SIG-M5 treated with dmso at 0.1 percent for 504 hours (cell line): ENCODE measurements around the gene CPB2.

Experiments
- DNase-seq: peaks from one replicate; lab custom pipeline; 2025; ENCODE audit not compliant: unreplicated experiment; lab: John Stamatoyannopoulos, UW

CPB2 gene

GRCh38 chr13:46101002-46101401 lies 3.8 kb downstream of the CPB2 start:
- no peak for DNase-seq

- peak; percentile 89 for DNase-seq
Observed at GRCh38 chr13:46100191-46100815, 4.5 kb downstream of the CPB2 start.

- no peak for DNase-seq
Observed at GRCh38 chr13:46097663-46098062, 7.2 kb downstream of the CPB2 start.

GRCh38 chr13:46097015-46097414 lies 7.8 kb downstream of the CPB2 start:
- DNase-seq: no peak

GRCh38 chr13:46094478-46094877 lies 10.4 kb downstream of the CPB2 start:
- DNase-seq: no peak

GRCh38 chr13:46088821-46089562 lies 15.8 kb downstream of the CPB2 start:
- DNase-seq: no peak

GRCh38 chr13:46087481-46087880 lies 17.4 kb downstream of the CPB2 start:
- DNase-seq: no peak

- DNase-seq: no peak
Observed at GRCh38 chr13:46086985-46087384, 17.8 kb downstream of the CPB2 start.

- no peak for DNase-seq
Observed at GRCh38 chr13:46086421-46086922, 18.4 kb downstream of the CPB2 start.

- DNase-seq: no peak
Observed at GRCh38 chr13:46085737-46086136, 19.1 kb downstream of the CPB2 start.

- no peak for DNase-seq
Observed at GRCh38 chr13:46082324-46082723, 22.5 kb downstream of the CPB2 start.

GRCh38 chr13:46079770-46080169 lies 25.1 kb downstream of the CPB2 start:
- DNase-seq: no peak

GRCh38 chr13:46077265-46077664 lies 27.6 kb downstream of the CPB2 start:
- DNase-seq: peak; percentile 5

- DNase-seq: no peak
Observed at GRCh38 chr13:46076827-46077226, 28.0 kb downstream of the CPB2 start.

- no peak for DNase-seq
Observed at GRCh38 chr13:46075811-46076210, 29.0 kb downstream of the CPB2 start.

- peak; percentile 11 for DNase-seq
Observed at GRCh38 chr13:46071590-46072249, 33.1 kb downstream of the CPB2 start.

- DNase-seq: no peak
Observed at GRCh38 chr13:46063292-46063691, 41.5 kb downstream of the CPB2 start.

GRCh38 chr13:46062185-46062584 lies 42.6 kb downstream of the CPB2 start:
- peak; percentile 68 for DNase-seq

- DNase-seq: no peak
Observed at GRCh38 chr13:46059405-46059804, 45.4 kb downstream of the CPB2 start.

GRCh38 chr13:46058268-46058667 lies 46.6 kb downstream of the CPB2 start:
- no peak for DNase-seq

- DNase-seq: no peak
Observed at GRCh38 chr13:46057256-46058015, 47.4 kb downstream of the CPB2 start.
